K562 (cell line): Measurements from ENCODE around the gene MEIS1. TPM values are rescaled to one million over a fixed set of nuclear protein-coding genes. Genes with fewer than 3 reads are reported as not detected.

Experiments used
- ATAC-seq: fragments of 200-7000 bp; cut with Tn5 transposase; 3 replicates; pipeline ENCODE4 v1.9.1; 2020; ENCODE audit warnings: moderate library complexity
- BruUV-seq: library from RNA; stranded (reverse); fragments of 400-500 nt; replicated peaks from 2 replicates; lab custom pipeline; 2021; lab: Mats Ljungman, UMichigan
- CTCF ChIA-PET: fragments of 300-600 bp; formaldehyde crosslinking; extraction: SDS; loops from one replicate; lab custom pipeline; 2021; ENCODE audit warnings: low intra/inter-chr PET ratio; lab: Yijun Ruan, JAX
- POLR2A ChIA-PET: fragments of 300-600, 350-650 bp; sonication (Branson Sonifier 250); formaldehyde crosslinking; extraction: SDS; loops from one replicate; lab custom pipeline; 2021; ENCODE audit warnings: antibody characterized with exemption, inconsistent platforms; lab: Yijun Ruan, JAX
- DNase-seq, 4 experiments: peaks; one replicate each; pipeline versions ENCODE4 v3.0.0 to v3.0.0-alpha.2; 2011 to 2018; ENCODE audit warnings: low spot score in 3 of 4, mixed read lengths in 3 of 4; ENCODE audit errors: extremely low read depth in 1 of 4
- FAIRE-seq: peaks from 2 replicates; lab custom pipeline; 2011; peaks lifted over from hg19 to GRCh38; lab: Jason Lieb, UNC
- H2AFZ ChIP-seq: 2 replicates; pipeline ENCODE4 v1.6.0; 2011; ENCODE audit warnings: low read depth, low read length, control low read depth, inconsistent platforms
- H3K27ac ChIP-seq: fragments of 200-600 bp; 3 replicates; pipeline ENCODE4 v1.8.0; 2011; ENCODE audit warnings: low read depth, mild to moderate bottlenecking, control low read depth, inconsistent platforms, low read length, moderate library complexity, mixed read lengths; ENCODE audit errors: extremely low read depth
- H3K27me3 ChIP-seq, 2 experiments: fragments of 300-600 bp in 1 of 2; 2 replicates in 1 of 2; 3 replicates in 1 of 2; pipeline versions ENCODE4 v1.6.0 to v1.8.0; 2011; ENCODE audit warnings: inconsistent platforms in 2 of 2, low read length in 2 of 2, mild to moderate bottlenecking in 1 of 2, mixed read lengths in 1 of 2, moderate library complexity in 1 of 2; ENCODE audit not compliant: control insufficient read depth in 2 of 2, insufficient read depth in 2 of 2
- H3K36me3 ChIP-seq: fragments of 300-600 bp; 3 replicates; pipeline ENCODE4 v1.8.0; 2011; ENCODE audit warnings: mild to moderate bottlenecking, low read length, inconsistent platforms; ENCODE audit not compliant: control insufficient read depth, insufficient read depth
- H3K4me1 ChIP-seq, 2 experiments: fragments of 200-600 bp in 1 of 2; replicated peaks in 1 of 2; 2 replicates in 1 of 2; 3 replicates in 1 of 2; pipeline versions ENCODE4 v1.5.1 to v1.8.0; 2011; ENCODE audit warnings: inconsistent platforms in 2 of 2, low read length in 2 of 2, mild to moderate bottlenecking in 1 of 2, mixed read lengths in 1 of 2, moderate library complexity in 1 of 2; ENCODE audit not compliant: control insufficient read depth in 2 of 2, insufficient read depth in 2 of 2
- H3K4me2 ChIP-seq: 2 replicates; pipeline ENCODE4 v1.6.1; 2011; ENCODE audit warnings: low read length, control low read depth, inconsistent platforms, mixed read lengths; ENCODE audit not compliant: insufficient read depth
- H3K4me3 ChIP-seq: fragments of 200-600 bp; sonication (generic), shearing (Covaris generic); 2 replicates; pipeline ENCODE4 v1.5.1; 2016; ENCODE audit warnings: control low read depth, inconsistent platforms
- H3K79me2 ChIP-seq: fragments of 200-600 bp; 3 replicates; pipeline ENCODE4 v1.8.0; 2011; ENCODE audit warnings: low read length, inconsistent platforms; ENCODE audit not compliant: control insufficient read depth, insufficient read depth
- H3K9ac ChIP-seq, 2 experiments: 2 replicates each; pipeline versions ENCODE4 v1.6.0 to v1.6.1; 2011; ENCODE audit warnings: low read depth in 2 of 2, low read length in 2 of 2, control low read depth in 1 of 2, inconsistent platforms in 1 of 2, mild to moderate bottlenecking in 1 of 2, mixed read lengths in 1 of 2; ENCODE audit not compliant: insufficient read depth in 1 of 2
- H3K9me1 ChIP-seq: one replicate; pipeline ENCODE4 v1.6.0; 2011; ENCODE audit warnings: inconsistent platforms, mild to moderate bottlenecking, low read length, moderate library complexity; ENCODE audit not compliant: control insufficient read depth, insufficient read depth
- H3K9me3 ChIP-seq: replicated peaks from 2 replicates; pipeline ENCODE4 v1.5.1; 2011; ENCODE audit warnings: low read depth, low read length, inconsistent platforms; ENCODE audit not compliant: control insufficient read depth, insufficient read depth
- H4K20me1 ChIP-seq: replicated peaks from 2 replicates; pipeline ENCODE4 v1.6.1; 2011; ENCODE audit warnings: low read length, inconsistent platforms, mixed read lengths; ENCODE audit not compliant: control insufficient read depth, insufficient read depth
- ARNT ChIP-seq, 2 experiments: fragments of 450-650 bp; IDR thresholded peaks; 2 replicates each; pipeline ENCODE4 v1.6.1; 2016; ENCODE audit warnings: mild to moderate bottlenecking in 1 of 2
- CLOCK ChIP-seq: fragments of 250-450 bp; sonication (Bioruptor Pico); IDR thresholded peaks from 2 replicates; pipeline ENCODE4 v1.4.0; 2020; ENCODE audit warnings: mild to moderate bottlenecking, moderate library complexity, borderline replicate concordance
- MCM2 ChIP-seq: fragments of 450-650 bp; IDR thresholded peaks from 2 replicates; pipeline ENCODE4 v1.6.1; 2017; ENCODE audit warnings: low read depth, mild to moderate bottlenecking
- NR2C2 ChIP-seq, 2 experiments: fragments of 200-800 bp in 1 of 2; sonication (Bioruptor generic) in 1 of 2; sonication (generic) in 1 of 2; formaldehyde crosslinking in 1 of 2; IDR thresholded peaks; 2 replicates each; pipeline versions ENCODE4 v1.6.1 to v1.8.0; 2016 to 2022; ENCODE audit warnings: mild to moderate bottlenecking in 1 of 2, missing compliant biosample characterization in 1 of 2, missing genetic modification characterization in 1 of 2, missing genetic modification reagents in 1 of 2
- OTX1 ChIP-seq: fragments of 450-650 bp; formaldehyde crosslinking; IDR thresholded peaks from 2 replicates; pipeline ENCODE4 v1.4.0; 2022; ENCODE audit warnings: mild to moderate bottlenecking
- SAP30 ChIP-seq: fragments of 200-600 bp; sonication (generic); IDR thresholded peaks from 2 replicates; pipeline ENCODE4 v1.6.1; 2012; ENCODE audit warnings: borderline replicate concordance, low read depth, mild to moderate bottlenecking, moderate library complexity, low read length, control low read depth, inconsistent platforms; ENCODE audit not compliant: insufficient read depth, poor library complexity, severe bottlenecking
- SMAD1 ChIP-seq: fragments of 150-350 bp; IDR thresholded peaks from 2 replicates; pipeline ENCODE4 v1.6.1; 2014; ENCODE audit warnings: low read length, low read depth; ENCODE audit not compliant: partially characterized antibody
- SPI1 ChIP-seq: IDR thresholded peaks from 2 replicates; pipeline ENCODE4 v1.6.1; 2011; ENCODE audit warnings: low read depth, low read length, control low read depth, borderline replicate concordance
- ZBTB11 ChIP-seq, 3 experiments: fragments of 200-800 bp in 1 of 3; fragments of 250-450 bp in 1 of 3; fragments of 450-650 bp in 1 of 3; sonication (Bioruptor Pico) in 1 of 3; sonication (Bioruptor generic) in 1 of 3; formaldehyde crosslinking in 1 of 3; IDR thresholded peaks; 2 replicates each; pipeline versions ENCODE4 v1.6.1 to v1.8.0; 2016 to 2022; ENCODE audit warnings: mild to moderate bottlenecking in 2 of 3, missing genetic modification characterization in 2 of 3, missing compliant biosample characterization in 1 of 3, moderate library complexity in 1 of 3
- ZNF740 ChIP-seq, 3 experiments: fragments of 200-800 bp in 1 of 3; sonication (Bioruptor generic) in 1 of 3; sonication (generic) in 1 of 3; formaldehyde crosslinking in 1 of 3; IDR thresholded peaks; 2 replicates each; pipeline versions ENCODE4 v1.6.1 to v1.8.0; 2016 to 2022; ENCODE audit warnings: mild to moderate bottlenecking in 2 of 3, missing compliant biosample characterization in 2 of 3, missing genetic modification characterization in 2 of 3, missing genetic modification reagents in 1 of 3
- ZNF766 ChIP-seq: fragments of 200-800 bp; sonication (Bioruptor generic); conservative IDR thresholded peaks from 2 replicates; pipeline ENCODE4 v1.6.1; 2016; ENCODE audit warnings: missing genetic modification characterization, missing compliant biosample characterization
- WGBS: fragments of 100-300 bp; shearing (Covaris generic); methylation state at CpG from one replicate; pipeline ENCODE4 v1.1.6; 2016; ENCODE audit warnings: low coverage, mixed read lengths; ENCODE audit not compliant: insufficient coverage; ENCODE audit errors: missing lambda C conversion rate; 5-methylcytosine and 5-hydroxymethylcytosine counted together
- in situ Hi-C: fragments of 300-500 bp; cut with MboI; formaldehyde crosslinking; loops from 4 replicates; pipeline ENCODE4 v1.15.0; 2018; ENCODE audit warnings: inconsistent platforms, mixed read lengths
- intact Hi-C: fragments of 100-400 bp; cut with micrococcal nuclease; formaldehyde crosslinking; loops from 2 replicates; pipeline ENCODE4 v1.14.2; 2022
- polyA plus RNA-seq, 8 experiments: library from polyadenylated mRNA; depleted of rRNA in 4 of 8; stranded (reverse) in 5 of 8; unstranded in 3 of 8; fragments of >200 nt; fragmentation: Nextera tagmentation in 2 of 8; fragmentation: Illumina TruSeq in 1 of 8; extraction: Ambion mirVana in 2 of 8; extraction: Trizol in 1 of 8; gene quantifications; 2 replicates each; pipeline versions ENCODE4 v1.2.1 to v1.2.3, GENCODE V29; 2011 to 2014; ENCODE audit warnings: inconsistent platforms in 1 of 8, missing spikeins in 1 of 8
- total RNA-seq, 7 experiments: library from RNA; depleted of rRNA in 6 of 7; stranded (reverse); fragments of >200 nt in 6 of 7; fragmentation: Illumina TruSeq in 2 of 7; extraction: Trizol in 2 of 7; gene quantifications; 2 replicates each; pipeline versions ENCODE4 v1.2.1 to v1.2.3, GENCODE V29; 2011 to 2021; ENCODE audit warnings: low replicate concordance in 1 of 7

Gene MEIS1
- total and polyA plus RNA-seq, 9 of the 15 experiments (the other 6 are each of a cell fraction or from before 2014, with no cell fraction given): 2.3 to 9.0 (median 5.9) TPM

GRCh38 chr2:66555501-66556324 lies 120.8 kb downstream of the MEIS1 start:
- DNase-seq (no peak), FAIRE-seq (no peak), ATAC-seq (peak; percentile 26; the same call in 1 of the 3 replicates)
- no peaks in the 10 kb centered on the region for H4K20me1 ChIP-seq
- H2AFZ ChIP-seq: peak overlapping the region; percentile 34; the same call in 1 of the 2 replicates
- H3K79me2 ChIP-seq: no peaks in the 10 kb centered on the region
- H3K4me2 ChIP-seq: peak overlapping the region; percentile 22; the same call in 1 of the 2 replicates
- CTCF ChIA-PET: no interaction called here
- H3K27ac ChIP-seq: peak overlapping the region; percentile 2; the same call in 1 of the 3 replicates
- H3K9me1 ChIP-seq: no peaks in the 10 kb centered on the region
- H3K27me3 ChIP-seq: no peaks in the 10 kb centered on the region
- H3K4me1 ChIP-seq: no peaks in the 10 kb centered on the region
- POLR2A ChIA-PET: no interaction called here
- no peak overlapping the region for H3K9ac ChIP-seq
- no peaks in the 10 kb centered on the region for H3K36me3 ChIP-seq
- no peaks in the 10 kb centered on the region for H3K9me3 ChIP-seq
- no TSS peak for BruUV-seq
- intact Hi-C loops (no loop called here), in situ Hi-C loops (no loop called here)
- no peak overlapping the region for H3K4me3 ChIP-seq
- 43% methylated on average over 14 of the region's 14 CpGs for WGBS
- TF ChIP-seq SPI1: no peak
- no peak for TF ChIP-seq NR2C2 (CRISPR knock-in tag; IDR thresholded peaks at IDR 0.05)
- TF ChIP-seq NR2C2 (tag; IDR thresholded peaks at IDR 0.05): peak; percentile 73
- no peak for TF ChIP-seq OTX1
- TF ChIP-seq SAP30: no peak
- TF ChIP-seq ZBTB11 (CRISPR knock-in tag; IDR thresholded peaks at IDR 0.05): 0 out of 6 replicates have a peak, but pooled peaks of 1 of the 3 experiments have one; percentile 26
- TF ChIP-seq ZNF766: 0 out of 2 replicates have a peak, but pooled peaks have one; percentile 16
- TF ChIP-seq CLOCK (CRISPR knock-in tag): no peak
- TF ChIP-seq ZNF740 (CRISPR knock-in tag; IDR thresholded peaks at IDR 0.05): no peak
- TF ChIP-seq ZNF740 (tag; IDR thresholded peaks at IDR 0.05): no peak
- no peak for TF ChIP-seq SMAD1
- no peak for TF ChIP-seq MCM2
- no peak for TF ChIP-seq ARNT (IDR thresholded peaks at IDR 0.05)
